Activated naive CD4-positive, alpha-beta T cell (primary cell): ENCODE data around the gene GNB1L.

ENCODE experiments used
- DNase-seq, 4 experiments: peaks; one replicate each; lab custom pipeline; 2025; lab: John Stamatoyannopoulos, UW

GNB1L gene

DNA sequence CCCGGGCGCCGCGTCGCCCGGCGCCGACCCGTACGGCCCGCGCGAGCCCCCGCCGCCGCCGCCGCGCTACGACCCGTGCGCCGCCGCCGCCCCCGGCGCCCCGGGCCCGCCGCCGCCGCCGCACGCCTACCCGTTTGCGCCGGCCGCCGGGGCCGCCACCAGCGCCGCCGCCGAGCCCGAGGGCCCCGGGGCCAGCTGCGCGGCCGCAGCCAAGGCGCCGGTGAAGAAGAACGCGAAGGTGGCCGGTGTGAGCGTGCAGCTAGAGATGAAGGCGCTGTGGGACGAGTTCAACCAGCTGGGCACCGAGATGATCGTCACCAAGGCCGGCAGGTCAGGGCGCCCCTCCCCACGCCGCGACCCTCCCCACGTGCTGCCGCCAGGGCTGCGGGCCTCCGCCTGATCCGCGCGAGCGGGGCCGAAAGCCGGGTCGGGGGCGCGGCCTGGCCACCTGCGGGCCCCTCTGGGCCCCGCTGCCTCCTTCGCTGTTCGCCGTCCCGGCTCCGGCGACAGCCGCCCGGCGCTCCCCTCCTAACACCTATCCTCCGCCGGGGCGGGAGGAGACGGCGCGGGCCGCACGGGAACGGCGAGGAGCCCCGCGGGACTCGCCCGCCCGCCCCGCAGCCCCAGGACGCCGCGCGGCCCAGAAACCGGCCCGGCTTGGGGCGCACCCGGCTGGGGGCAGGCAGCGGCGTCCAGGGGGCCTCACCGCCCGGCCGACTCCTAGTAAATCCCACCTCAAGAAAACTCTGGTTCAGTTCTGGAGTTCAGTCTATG is 93.5 kb downstream of the GNB1L start:
- no peak for DNase-seq

DNA sequence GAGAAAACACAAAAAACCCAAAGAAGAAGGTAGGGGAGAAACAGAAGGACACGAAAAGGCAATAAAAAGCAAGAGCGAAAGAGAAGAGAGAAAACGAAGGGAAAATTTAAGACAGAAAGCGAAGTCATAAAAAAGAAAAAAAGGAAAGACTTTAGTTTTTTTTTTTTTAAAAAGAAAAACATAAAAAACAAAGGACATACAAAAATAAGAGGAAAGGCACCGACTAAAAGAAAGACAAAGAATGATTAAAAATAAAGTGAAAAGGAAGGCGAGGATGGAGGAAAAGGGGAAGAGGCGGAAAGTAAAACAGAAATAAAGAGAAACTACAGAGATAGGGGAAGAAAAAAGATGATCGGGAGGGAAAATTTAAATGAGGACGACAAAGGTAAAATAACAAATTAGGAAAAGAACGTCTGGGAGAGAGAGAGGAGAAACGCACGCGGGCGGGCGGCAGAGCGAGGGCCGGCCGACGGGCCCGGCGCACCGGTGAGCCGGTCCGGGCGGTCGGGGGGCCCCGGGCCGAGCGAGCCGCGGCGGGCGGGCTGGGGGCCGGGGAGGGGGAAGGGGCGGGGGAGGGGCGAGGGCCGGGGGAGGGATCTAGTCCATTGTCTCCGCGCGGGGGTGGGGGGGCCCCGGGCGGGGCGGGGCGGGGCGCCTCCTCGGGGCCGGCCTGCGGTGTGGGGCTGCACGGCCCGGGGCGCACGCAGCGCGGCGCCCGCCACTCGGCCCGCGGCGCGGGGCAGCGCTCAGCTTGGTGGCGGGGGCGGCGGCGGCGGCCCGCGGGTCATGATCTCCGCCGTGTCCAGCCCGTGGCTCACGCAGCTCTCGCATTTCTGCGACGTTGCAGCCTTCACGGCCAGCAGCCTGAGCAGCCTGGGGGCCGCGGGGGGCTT is 94.4 kb downstream of the GNB1L start, which contains the start of gene TBX1:
TBX1 (plus strand) TSS at position 721 of the 893 bp plus-strand sequence; CDS start at position 787, 66 bp downstream.
- DNase-seq, result no peak

DNA sequence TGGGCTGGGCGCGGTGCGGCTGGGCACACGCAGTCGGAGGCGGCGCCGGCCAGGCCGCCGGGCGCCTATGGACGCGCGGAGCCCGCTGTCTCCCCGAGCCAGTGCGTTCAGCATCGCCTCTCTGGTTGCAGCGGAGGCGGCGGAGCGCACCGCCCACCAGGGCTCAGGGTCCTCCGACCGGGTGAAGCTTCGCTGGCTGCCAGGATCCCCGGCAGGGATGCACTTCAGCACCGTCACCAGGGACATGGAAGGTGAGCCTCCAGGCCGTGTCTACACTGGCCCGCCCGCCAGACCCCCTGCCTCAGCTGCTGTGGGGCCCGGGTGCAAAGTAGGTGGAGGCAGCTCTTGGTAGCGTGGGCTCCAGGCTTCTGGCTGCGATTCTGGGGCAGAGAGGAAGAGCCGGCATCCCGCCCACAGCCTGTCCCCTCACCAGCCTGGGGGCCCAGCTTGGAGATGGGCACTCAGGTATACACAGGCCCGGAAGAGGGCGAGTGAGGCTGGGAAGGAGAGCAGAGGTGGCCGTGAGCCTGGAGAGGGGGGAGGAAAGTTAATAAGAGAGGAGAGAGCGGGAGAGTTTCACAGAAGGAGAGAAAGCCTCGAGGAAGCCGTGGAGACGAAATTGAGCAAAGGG is 95.1 kb downstream of the GNB1L start:
- no peak for DNase-seq

DNA sequence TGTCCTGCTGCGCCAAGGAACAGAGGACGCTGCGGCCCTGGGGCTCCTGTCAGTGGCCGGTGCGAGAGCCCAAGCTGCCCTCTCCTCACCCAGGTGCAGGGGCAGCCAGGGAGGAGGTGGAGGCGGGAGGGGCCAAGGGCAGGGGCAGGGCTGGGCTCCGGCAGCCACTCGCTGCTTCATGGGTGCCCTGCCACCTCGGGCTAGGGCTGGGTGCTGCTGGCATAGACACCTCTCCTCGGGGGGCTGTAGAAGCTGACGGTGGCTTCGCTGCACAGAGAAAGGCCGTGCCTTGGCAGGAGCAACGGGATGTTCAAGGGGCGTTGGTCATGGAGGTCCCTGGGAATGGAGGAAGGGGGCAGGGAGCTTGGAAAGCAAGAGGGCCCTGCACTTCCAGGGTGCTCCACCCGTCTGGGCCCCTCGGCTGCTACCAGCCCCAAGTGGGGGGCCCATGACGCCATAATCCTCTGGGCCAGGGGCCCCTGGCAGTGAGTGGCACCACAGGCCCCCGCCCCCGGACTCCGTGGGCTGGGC is 95.7 kb downstream of the GNB1L start:
- DNase-seq, result no peak

DNA sequence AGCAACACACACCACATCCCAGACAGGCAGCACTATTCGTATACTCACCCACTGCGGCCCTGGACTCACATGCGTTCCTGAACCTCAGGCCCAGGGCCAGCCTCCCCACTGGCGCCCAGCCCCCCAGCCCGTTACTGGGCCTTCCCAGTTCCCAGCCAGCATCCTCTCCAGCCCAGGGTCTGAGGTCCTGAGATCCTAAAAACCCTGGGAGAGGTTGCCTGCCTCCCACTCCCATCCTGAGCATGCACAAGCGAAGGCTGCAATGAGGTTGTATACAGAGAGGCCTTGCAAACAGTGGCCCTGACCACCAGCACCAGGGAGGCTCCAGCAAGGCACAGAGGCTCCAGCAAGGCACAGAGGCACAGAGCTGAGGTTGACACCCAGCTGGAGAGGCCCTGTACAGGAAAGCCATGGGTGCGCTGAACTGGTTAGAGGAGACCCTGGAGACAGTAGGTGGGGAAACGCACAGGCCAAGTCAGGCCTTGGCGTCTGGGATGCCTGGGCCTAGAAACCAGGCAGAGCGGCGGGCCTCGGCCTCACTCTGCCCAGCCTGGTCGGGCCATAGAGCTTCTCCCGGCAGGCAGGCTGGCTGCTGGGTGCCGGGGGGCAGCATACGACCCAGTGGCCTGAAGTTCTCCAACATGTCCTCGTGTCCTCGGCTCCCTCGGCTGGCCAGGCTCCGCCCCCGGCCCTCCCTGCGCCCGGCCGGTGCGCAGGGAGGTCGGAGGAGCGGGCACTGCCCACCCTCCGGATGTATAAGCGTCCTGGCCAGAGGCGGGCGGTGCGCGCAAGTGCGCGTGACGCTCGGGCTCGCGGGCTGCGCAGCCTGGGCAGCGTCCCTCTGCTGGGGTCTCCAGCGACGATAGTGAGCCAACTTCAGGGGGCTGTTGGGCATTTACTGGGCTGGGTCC is 96.4 kb downstream of the GNB1L start:
- no peak for DNase-seq

DNA sequence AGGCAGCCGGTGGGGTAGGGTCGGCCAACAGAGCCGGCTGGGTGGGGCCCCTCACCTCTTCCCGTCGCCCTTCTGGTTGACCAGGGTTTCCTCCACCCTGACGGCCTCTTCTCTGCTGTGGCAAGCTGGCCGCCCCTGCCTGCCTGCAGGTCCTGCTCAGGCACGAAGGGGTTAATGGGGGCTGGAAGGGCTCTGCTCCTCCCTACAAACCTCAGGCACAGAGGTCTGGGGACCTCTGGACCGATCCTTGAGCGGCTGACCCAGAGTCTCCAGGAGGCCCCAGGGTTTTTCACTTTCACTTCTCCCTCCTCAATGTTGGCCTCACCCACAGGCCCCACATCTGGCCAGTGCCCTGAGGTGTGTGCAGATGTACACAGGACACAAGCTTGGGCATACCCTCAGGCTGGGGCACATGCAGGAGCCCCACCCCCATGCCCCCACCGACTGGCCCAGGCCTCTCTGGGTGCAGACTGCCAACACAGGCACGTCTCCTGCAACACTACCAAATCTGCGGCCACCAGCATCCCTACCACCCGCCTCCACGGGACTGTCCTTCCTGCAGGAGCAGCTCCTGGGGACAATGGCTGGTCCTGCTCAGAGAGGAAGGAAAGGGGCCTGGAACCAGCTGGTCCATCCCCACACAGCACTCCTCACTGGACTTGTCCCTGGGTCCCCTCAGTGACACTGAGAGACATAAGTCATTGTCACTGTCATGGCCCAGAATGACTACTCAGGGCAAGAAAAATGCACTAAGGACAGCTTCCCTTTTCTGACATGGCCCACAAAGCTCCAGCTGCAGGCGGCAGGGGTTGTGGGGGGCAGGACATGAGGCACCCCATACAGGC is 97.3 kb downstream of the GNB1L start:
- DNase-seq, result no peak

DNA sequence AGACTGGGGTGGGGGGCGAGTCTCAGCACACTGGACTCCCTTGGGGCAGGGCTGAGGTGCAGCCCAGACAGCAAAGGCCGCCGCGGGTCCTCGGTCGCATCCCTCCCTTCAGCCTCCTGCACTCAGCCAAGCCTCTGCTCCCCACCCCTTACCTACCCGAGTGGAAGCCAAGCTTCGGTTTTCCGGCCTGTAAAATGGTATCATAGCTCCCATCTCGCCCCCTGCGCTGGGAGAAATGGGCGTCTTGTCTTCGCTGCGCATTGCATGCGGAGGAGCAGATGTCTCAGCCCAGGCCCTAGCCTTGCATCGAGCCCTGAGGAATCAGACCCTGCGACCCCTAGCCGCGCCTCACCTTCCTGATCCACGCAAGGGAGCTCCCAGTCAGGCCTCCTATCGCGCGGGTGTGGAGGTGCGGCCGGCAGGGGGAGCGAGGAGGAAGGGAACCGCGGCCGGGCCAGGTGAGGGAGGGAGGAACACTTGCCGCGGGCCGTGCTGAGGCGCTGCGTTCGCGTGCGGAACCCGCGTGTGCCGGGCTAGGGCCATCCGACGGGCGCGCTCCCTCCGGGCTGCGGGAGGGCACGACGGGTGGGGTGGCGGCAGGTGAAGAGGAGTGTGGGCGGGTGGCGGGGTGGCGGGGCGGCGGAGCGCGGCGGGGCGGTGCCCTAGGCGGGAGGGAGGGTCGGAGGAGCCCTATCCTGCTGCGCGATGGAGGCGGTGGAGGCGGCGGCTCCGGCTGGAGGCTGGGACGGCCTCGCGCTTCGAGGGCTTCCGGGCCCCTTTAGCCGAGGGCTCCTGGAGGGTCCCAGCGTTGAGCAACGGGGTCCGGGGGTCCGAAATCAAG is 98.2 kb downstream of the GNB1L start:
- peak in 3 of 4 experiments; percentile 20 to 73 (median 56) for DNase-seq

DNA sequence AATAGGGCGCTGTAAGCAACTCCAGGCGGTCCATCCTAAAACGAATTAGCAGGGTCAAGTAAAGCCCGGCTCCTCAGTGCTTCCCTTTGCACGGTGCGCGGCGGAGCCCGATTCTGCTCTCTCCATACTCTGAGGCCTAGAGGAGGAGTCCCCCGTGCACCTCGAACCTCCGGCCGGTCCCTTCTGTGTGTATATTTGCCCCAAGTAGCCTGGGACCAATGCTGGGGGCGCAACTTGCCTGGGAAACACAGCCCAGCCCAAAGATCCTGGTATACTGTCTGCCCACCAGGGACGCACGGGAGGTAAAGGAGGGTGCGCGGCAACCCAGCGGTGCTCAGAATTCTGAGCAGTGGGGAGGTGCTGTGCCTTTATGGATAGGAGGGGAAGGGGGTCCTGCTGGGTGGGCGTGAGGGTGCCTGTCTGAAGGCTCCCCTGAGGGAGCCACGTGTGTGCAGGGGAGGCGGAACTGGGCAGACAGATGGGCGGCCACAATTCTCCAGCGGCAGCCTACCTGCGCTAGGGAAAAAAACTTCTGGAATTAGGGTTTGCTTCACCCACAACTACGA is 98.9 kb downstream of the GNB1L start:
- DNase-seq, result no peak

DNA sequence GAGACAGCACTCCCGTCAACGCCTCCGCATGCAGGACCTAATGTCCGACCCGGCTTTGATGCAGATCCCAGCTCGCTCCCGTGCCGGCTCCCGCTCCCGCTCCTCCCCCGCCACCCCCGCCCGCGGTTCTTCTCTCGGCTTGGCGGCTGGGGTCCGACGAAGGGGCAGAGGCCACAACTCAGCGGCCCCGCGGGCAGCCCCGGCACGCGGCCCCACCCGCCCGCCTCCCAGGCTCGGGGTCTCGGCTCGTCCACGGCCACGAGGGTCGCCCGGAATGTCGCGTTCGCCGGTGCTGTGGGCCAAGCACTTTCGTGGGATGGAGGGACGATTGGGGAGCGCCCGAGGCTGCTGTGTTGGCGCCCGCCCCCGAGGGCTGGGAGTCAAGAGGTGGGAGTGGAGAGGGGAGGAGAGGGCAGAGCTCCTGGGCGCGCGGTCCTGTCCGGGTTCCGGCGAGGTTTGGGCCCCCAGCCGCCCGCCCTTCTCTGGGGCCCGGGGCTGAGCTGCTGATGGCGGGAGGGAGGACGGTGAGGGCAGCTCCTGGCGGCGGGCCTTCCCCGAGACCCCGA is 99.4 kb downstream of the GNB1L start:
- no peak for DNase-seq

DNA sequence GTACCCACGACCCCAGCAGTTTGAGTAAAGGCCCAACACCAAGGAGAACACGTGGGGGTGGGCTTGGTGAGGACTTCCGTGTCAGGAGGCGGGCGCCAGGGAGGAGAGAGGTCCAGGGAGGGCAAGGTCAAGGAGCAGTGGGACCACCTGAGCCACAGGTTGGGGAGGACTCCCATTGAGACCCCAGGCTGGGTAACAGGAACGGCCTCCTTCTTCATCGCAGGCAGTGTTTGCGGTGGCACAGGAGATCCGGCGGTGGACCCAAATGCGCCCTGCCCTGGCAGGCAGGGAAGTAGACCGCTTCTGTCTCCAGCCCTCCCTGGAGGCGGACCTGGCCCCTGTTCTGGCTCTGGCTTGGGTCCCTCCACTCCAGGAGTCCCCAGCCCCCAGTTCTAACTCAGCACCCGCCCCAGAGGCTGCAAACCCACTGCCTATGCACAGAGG is 100.0 kb downstream of the GNB1L start:
- DNase-seq, result no peak

DNA sequence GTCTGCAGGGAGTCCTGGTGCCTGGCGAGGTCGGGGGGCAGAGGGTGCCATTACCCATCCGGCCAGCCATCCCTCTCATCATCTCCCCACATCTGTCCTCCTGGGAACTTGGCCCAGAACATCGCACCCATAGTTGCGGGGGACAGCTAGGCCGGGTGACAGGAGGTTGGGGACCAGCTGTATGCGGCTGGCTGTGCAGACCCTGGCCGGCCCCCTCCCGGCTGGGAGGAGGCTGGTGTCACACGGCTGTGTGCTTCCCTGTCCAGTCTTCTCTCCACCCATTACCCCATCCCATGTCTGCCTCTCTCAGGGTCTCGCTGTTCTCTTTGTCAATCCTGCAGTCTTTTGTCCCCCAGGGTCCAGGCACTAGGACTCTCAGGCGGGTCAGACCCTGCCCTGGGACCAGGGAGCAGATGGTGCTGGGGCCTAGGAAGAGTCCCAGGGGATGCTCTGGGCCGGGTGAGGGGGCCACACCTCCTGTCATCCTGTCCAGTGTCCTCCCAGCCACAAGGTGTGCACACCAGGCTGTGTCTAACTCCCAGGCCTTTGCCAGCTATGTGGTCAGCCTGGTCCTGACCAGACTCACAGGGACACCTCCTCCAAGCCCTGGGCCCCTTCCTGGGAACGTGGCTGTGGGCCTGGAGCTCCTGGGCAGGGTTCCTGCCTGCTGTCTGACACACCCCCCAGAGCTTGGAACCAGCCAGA is 100.5 kb downstream of the GNB1L start:
- no peak for DNase-seq

DNA sequence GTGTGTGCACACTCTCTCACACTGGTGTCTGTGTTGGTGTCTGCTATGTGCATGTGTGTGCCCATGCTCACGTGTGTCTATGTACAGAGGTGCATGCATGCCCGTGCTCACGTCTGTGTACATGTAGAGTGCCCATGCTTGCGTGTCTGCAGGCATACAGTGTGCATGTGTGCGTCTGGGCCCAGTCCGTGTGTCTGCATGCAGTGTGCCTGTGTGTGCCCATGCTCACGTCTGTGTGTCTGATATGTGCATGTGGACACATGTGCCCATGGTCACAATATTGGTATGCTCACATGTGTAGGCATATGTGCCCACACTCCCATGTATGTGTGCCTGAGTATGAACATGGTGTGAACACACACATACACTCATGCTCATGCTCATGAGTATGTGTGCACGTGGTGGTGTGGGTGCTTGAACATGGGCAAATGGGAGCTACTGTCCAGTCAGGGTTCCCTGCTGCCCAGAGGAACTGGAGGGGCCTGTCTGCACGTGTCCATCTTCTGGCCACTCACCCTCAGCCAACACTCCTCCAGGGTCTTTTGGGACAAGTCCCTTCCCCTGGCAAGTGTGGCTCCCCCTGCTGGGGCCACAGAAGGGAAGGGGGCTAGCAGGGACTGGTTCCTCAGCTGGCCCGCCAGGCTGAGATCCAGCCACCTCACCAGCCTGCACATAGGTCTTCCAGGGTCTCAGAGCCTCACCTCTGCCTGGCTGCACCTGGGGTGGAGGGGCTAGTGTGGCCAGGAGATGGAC is 101.4 kb downstream of the GNB1L start:
- no peak for DNase-seq

DNA sequence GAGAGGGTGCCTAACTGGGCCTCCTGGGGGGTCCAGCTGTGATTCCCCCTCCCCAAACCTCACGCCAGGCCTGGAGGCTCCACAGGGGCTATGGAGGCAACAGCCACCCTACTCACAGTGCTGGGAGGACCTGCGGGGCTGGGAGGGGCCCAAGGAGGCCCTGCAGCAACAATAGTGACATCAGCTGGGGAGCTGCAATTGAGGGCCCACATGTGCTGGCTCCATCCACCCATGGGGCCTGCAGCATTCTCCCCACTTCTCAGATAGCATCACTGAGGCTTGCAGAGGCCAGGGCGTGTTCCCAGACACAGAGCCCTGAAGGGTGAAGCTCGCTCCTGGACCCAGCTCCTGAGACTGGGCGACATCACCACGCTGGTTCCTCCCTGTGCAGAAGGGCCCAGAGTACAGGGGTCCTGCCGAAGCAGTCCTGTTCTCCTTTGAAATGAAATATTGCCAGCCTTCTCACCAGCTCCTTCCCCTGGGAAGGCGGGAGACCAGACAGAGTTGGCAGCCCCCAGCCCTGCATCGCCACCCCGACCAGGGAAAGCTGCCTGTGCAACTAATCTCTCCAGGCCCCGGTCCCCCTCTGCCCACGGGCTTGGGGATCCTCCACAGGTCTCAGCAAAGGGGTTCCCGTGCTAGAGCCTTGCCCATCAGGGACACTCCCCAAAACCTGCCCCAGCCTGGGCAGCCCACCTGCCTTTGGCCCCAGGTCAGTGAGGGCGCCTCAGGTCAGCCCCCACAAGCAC is 103.0 kb downstream of the GNB1L start:
- DNase-seq, result no peak

DNA sequence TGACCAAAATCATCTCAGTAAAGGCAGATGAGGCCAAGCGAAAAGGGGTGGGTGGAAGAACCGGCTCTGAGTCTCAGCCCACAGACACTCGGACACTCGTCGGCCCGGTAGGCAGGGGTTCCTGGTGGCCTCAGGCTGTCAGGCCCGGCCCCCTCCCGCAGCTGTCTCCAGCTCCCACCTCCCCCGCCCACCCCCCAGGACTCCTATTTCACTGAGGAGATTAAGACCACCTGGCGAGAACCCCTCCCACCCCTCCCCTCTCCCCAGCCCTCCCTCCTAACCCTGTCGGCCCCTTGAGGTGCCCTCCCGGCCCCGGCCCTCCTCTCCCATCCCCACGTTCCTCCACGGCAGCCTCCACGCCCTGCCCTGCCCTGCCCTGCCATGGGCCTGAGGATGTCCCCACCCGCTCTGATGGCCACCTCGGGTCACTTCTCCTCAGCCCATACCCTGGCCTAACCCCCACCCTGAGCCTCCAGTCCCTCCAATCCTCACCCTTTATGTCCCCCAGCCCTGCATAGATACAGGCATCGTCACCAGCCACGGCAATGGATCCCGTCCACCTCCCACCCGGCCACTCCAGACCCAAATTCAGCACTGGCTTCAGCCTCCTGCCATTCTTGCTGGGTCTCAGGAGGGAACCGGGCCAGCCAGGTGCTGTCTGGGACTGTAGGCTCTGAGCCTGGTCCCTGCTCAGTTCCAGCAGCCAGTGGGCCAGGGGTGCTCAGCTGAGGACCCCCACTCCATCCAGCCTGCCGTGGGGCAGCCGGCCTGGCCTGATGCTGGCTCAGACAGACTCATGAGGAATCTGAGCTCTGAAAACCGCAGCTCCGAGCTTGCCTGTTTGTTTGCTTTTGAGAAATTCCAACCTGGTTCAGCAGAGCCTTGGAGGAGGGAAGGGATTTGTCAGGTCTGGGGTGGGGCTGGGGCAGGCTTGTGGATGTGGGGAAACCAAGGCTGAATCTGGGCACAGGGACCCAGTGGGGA is 103.9 kb downstream of the GNB1L start:
- no peak for DNase-seq

DNA sequence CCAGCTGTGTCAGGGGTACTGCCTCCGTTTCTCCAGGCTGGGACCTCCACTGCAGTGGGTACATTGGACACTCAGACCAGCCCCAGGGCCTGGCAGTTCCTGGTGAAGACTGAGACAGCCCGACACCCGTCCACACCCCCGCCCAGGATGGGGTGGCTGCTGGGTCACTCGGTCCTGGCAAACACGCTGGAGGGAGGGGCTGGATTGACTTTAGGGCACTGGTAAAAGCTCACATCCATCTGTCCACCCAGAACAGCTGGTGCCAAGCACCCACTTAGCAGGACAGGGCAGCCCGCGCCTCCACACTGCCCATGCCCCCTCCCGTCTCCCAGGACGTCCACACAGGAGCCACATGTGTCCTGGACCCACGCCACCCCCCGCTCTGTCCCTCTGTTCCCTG is 104.8 kb downstream of the GNB1L start:
- DNase-seq, result no peak
